Brain microvascular endothelial cell (primary cell): Measurements from ENCODE around the gene ATOH1.

Experiments
- DNase-seq: peaks from one replicate; pipeline ENCODE4 v3.0.0-alpha.2; 2020
- H3K27ac ChIP-seq: fragments of 250-450 bp; sonication (Bioruptor Pico); 2 replicates; pipeline ENCODE4 v1.5.1; 2020; ENCODE audit warnings: mild to moderate bottlenecking, moderate library complexity
- H3K27me3 ChIP-seq: fragments of 250-450 bp; sonication (Bioruptor Pico); replicated peaks from 2 replicates; pipeline ENCODE4 v1.5.1; 2020; ENCODE audit warnings: mild to moderate bottlenecking
- H3K36me3 ChIP-seq: fragments of 250-450 bp; sonication (Bioruptor Pico); replicated peaks from 2 replicates; pipeline ENCODE4 v1.5.1; 2020; ENCODE audit warnings: mild to moderate bottlenecking
- H3K4me3 ChIP-seq: 2 replicates; pipeline ENCODE4 v1.5.1; 2011; ENCODE audit warnings: low read depth, mild to moderate bottlenecking, control low read depth, low read length, moderate library complexity
- in situ Hi-C: cut with HindIII; loops from 2 replicates; pipeline ENCODE4 v1.10.0; 2017; ENCODE audit warnings: low sequenced_read_pairs, low pct_ligation_motif_present
- TF ChIP-seq, protein P1 (sequence below): IDR thresholded peaks from 2 replicates; pipeline ENCODE4 v1.5.1; 2011; ENCODE audit warnings: low read depth, mild to moderate bottlenecking, moderate library complexity, low read length, control low read depth, inconsistent platforms; ENCODE audit errors: missing control alignments

The ATOH1 gene

DNA sequence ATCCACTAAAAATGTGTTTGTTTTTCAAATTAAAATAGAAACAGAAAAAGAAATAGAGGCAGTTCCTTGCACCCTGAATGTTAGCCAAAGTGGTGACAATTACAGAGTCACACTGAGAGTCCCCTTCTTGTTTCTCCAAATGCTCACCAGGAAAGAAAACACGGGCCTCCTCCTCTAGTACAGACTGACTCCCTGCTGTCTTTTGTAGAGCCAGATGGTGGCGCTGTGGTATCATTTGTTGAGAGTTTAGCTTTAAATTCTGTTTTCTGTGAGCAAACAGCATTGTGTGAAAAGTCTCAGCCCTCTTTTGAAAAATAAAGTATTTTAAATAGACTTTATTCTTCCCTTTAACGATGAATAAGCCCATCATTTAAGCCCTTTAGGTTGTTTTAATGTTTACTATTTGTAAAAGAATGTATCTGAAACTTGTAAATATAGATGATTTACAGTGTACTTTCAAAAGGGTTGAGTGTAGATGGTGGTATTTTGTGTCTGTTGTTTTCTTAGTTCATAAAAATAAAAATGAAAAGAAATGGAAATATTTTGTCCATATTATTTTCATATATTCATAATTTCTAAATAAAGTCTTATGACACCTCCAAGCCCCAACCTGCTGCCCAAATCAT is 36.9 kb upstream of the ATOH1 start:
- H3K4me3 ChIP-seq = no peak overlapping the region
- TF ChIP-seq, protein P1, sequence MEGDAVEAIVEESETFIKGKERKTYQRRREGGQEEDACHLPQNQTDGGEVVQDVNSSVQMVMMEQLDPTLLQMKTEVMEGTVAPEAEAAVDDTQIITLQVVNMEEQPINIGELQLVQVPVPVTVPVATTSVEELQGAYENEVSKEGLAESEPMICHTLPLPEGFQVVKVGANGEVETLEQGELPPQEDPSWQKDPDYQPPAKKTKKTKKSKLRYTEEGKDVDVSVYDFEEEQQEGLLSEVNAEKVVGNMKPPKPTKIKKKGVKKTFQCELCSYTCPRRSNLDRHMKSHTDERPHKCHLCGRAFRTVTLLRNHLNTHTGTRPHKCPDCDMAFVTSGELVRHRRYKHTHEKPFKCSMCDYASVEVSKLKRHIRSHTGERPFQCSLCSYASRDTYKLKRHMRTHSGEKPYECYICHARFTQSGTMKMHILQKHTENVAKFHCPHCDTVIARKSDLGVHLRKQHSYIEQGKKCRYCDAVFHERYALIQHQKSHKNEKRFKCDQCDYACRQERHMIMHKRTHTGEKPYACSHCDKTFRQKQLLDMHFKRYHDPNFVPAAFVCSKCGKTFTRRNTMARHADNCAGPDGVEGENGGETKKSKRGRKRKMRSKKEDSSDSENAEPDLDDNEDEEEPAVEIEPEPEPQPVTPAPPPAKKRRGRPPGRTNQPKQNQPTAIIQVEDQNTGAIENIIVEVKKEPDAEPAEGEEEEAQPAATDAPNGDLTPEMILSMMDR = peak; percentile 88
- H3K27me3 ChIP-seq = no peaks in the 10 kb centered on the region
- peak; percentile 40 for DNase-seq
- in situ Hi-C loops = no loop called here
- H3K36me3 ChIP-seq = no peaks in the 10 kb centered on the region
- no peak overlapping the region for H3K27ac ChIP-seq

DNA sequence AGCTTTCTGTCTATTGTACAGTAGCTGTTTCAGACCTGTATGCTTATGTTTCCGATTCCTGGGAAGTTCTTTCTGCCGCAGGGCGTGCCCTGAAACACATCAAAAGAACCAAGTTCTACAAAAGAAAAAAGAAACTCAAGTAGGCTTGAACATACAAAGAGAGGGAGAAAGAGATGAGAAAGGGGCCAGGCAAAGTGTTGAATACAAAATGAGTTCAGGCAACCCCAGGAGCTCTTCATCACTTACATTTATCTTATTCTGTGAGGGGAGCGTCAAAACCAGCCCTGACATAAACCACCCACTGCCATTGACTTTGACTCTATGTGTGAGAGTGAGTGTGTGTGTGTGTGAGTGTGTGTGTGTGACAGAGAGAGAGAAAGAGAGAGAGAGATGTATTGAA is 26.5 kb upstream of the ATOH1 start:
- Histone ChIP-seq H3K4me3 (no peak overlapping the region), H3K36me3 (no peaks in the 10 kb centered on the region), H3K27ac (no peak overlapping the region), H3K27me3 (no peaks in the 10 kb centered on the region)
- in situ Hi-C loops = no loop called here
- TF ChIP-seq, protein P1 = no peak
- DNase-seq = no peak

DNA sequence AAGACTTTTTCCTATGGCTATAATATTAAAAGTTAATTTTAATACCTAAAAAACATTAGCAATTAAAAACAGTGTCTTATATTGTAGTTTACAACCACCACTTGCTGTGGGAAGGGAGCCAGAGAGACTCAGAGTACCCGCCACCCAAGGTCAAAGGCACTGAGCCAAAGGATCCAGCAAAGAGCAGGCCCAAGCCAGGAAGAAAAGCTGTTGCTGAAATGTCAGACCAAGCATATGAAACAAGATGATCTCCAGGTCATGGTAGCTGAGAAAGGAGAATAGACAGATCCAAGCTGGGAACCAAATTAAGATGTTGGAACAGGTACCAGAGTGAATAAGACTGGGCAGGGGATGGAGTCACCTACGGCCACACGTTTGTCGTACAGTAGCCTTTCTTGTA is 18.8 kb upstream of the ATOH1 start:
- Histone ChIP-seq H3K4me3 (no peak overlapping the region), H3K27me3 (no peaks in the 10 kb centered on the region), H3K36me3 (no peaks in the 10 kb centered on the region), H3K27ac (no peak overlapping the region)
- TF ChIP-seq, protein P1 = no peak
- DNase-seq = no peak
- in situ Hi-C loops = no loop called here

DNA sequence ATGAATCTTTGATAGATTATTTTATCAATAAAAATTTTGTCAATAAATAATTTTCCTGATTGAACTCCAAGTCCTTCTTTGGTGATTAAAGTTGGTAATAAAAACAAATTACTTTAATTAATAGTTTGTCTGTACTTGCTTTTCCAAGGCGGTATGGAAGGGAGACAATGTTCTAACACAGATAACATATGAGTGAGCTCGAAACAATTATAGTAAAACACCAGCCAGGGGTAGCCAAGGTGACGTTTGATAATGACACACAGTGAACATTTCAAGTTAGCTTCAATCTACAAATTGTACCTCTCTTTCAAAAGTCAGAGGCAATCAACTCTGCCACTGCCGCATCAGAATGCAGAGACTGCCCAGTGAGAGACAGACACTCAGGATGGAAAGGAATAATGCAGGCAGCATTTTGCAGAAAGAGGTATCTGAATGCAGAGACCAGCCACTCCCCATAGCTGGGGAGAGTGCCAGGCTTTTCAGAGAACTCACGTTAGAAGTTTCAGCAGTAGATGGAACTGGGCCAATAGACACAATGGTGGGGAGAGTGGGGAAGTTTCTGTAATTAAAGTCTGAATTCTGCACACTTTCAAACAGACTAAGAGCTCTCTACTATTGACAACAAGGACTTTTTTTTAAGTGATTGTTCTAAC is 18.1 kb upstream of the ATOH1 start:
- no peak for DNase-seq
- in situ Hi-C loops = no loop called here
- TF ChIP-seq, protein P1 = no peak

DNA sequence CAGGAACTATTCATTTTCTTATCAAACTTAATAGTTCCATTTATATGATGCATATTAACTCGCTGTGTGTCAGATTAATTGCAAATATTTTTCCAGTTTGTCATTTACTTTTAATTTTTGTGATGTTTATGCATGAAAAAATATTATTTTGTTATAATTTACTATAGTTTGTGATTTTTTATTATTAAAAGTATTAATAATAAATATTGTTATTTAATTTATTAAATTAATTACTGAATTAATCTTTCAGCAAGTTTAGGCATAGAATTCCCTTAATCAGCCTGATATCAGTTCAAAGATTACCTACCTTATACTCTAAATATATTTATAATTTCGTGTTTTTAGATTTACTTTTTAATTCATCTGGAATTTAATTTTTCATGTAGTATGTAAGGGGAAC is 15.5 kb upstream of the ATOH1 start:
- Histone ChIP-seq H3K27me3 (no peaks in the 10 kb centered on the region), H3K36me3 (no peaks in the 10 kb centered on the region), H3K4me3 (no peak overlapping the region), H3K27ac (no peak overlapping the region)
- no peak for DNase-seq
- TF ChIP-seq, protein P1 = no peak
- in situ Hi-C loops = no loop called here

More for the DNA sequence above, 18.1 kb upstream of the ATOH1 start:
- no peak overlapping the region for H3K27ac ChIP-seq
- no peaks in the 10 kb centered on the region for H3K36me3 ChIP-seq
- H3K27me3 ChIP-seq = no peaks in the 10 kb centered on the region
- no peak overlapping the region for H3K4me3 ChIP-seq
